Measurements from ENCODE around the gene CD63. TPM values are rescaled to one million over a fixed set of nuclear protein-coding genes. Genes with fewer than 3 reads are reported as not detected.

Gene CD63
- total RNA-seq, 2 donors from 2014 or later, result 83.3 to 83.9 TPM

- ATAC-seq (no peak), DNase-seq (no peak)
- H3K9me3 ChIP-seq (ENCODE audit: control insufficient read depth, low read length, poor library complexity, severe bottlenecking), result no peaks in the 10 kb centered on the region
- peaks cover 24% of the 10 kb centered on the region for H3K4me1 Mint-ChIP-seq
- H3K36me3 Mint-ChIP-seq (ENCODE audit: low read depth), result peaks cover 8% of the 10 kb centered on the region
- H3K27me3 Mint-ChIP-seq, result peaks cover 21% of the 10 kb centered on the region
- H3K27ac Mint-ChIP-seq, result no peak overlapping the region
- H3K4me3 Mint-ChIP-seq, result no peak overlapping the region
Observed at GRCh38 chr12:55703901-55704761, 24.7 kb downstream of the CD63 start.

DNA sequence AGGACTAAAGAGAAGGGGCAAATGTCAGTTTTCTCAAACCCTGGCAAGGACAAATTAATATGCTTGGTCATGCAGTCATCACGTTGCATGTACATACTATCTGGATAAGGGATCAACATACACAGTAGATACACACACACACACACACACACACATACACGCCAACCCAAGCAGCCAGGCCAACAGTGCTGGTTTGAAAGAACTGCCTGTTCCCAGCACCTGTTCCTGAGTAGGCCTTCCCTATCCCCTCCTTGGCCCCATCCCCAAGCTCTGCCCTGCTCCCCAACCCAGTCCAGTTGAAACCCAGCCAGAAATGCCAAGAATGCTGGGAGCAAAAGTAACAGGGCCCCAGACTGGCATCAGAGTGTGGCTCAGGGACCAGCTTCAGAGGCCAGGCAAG lies 25.5 kb downstream of the CD63 start:
- Mint-ChIP-seq H3K27me3 (peaks cover 13% of the 10 kb centered on the region), H3K27ac (no peak overlapping the region), H3K4me1 (peaks cover 16% of the 10 kb centered on the region), H3K4me3 (no peak overlapping the region), H3K36me3 (ENCODE audit: low read depth) (peaks cover 3% of the 10 kb centered on the region)
- no peaks in the 10 kb centered on the region for H3K9me3 ChIP-seq (ENCODE audit: control insufficient read depth, low read length, poor library complexity, severe bottlenecking)
- ATAC-seq (no peak), DNase-seq (no peak)

DNA sequence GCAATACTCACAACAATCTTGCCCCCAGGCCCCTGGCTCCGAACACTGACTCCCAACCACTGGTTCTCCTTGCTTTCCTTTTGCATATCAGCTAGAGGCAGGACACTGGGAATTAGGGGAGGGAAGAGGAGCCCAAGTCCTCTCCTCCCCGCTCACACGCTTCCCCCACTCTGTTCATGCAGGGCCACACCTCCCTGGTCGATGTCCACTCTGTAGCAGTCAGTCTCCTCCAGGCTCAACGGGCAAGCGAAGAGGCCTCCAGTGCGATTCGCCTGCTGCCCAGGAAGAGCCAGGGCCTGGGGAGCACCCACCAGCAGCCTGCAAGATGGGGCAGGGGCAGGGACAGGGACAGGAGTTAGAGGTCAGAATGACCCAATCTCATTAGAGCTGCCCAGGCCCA lies 25.9 kb downstream of the CD63 start:
- H3K4me3 Mint-ChIP-seq, result no peak overlapping the region
- no peaks in the 10 kb centered on the region for H3K36me3 Mint-ChIP-seq (ENCODE audit: low read depth)
- DNase-seq, result no peak
- peaks cover 11% of the 10 kb centered on the region for H3K27me3 Mint-ChIP-seq
- no peak overlapping the region for H3K27ac Mint-ChIP-seq
- ATAC-seq, result no peak
- peaks cover 12% of the 10 kb centered on the region for H3K4me1 Mint-ChIP-seq
- no peaks in the 10 kb centered on the region for H3K9me3 ChIP-seq (ENCODE audit: control insufficient read depth, low read length, poor library complexity, severe bottlenecking)

DNA sequence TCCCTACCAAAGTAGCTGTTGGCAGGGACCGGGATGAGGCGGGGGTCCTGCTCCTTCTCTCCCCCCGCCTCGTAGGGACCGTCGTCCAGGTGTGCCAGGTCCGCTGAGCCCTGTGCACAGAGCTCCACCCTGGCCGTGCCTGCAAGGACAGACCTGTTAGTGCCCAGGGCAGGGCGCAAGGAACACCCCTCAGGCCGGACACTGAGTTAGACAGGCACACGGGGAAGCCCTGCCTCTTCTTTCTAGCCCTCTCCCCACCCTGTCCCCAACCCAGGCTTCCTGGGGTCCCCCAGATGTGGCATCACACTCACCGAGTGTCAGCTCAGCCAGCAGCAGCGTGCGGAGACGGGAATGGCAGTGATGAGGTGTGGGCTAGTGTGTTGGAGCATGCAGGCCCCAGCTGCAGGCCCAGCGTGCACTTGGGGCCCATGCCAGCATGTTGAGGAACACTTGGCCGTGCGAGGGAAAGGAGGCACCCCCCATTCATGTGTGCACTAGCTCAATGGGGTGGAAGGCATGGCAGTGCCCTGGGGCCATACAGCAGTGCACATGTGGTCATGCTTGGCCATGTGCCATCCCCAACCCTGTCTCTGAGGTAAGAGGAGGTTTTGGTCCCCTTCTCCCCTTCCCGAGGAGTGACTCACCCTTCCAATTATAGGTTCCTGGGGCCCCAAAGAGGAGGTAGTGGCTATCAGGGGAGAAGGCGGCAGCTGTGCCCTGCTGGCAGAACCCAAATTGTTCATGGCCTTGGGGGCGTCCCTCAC lies 28.4 kb downstream of the CD63 start:
- Mint-ChIP-seq H3K36me3 (ENCODE audit: low read depth) (no peaks in the 10 kb centered on the region), H3K4me3 (no peak overlapping the region), H3K27me3 (peaks cover 14% of the 10 kb centered on the region), H3K4me1 (peaks cover 4% of the 10 kb centered on the region), H3K27ac (no peak overlapping the region)
- ATAC-seq (no peak), DNase-seq (no peak)
- no peaks in the 10 kb centered on the region for H3K9me3 ChIP-seq (ENCODE audit: control insufficient read depth, low read length, poor library complexity, severe bottlenecking)

- no peak for DNase-seq
- Mint-ChIP-seq H3K4me1 (peaks cover 4% of the 10 kb centered on the region), H3K27me3 (peaks cover 14% of the 10 kb centered on the region)
Observed at GRCh38 chr12:55699471-55700055, 29.2 kb downstream of the CD63 start.

GRCh38 chr12:55698965-55699364 lies 29.8 kb downstream of the CD63 start:
- H3K36me3 Mint-ChIP-seq (ENCODE audit: low read depth), result no peaks in the 10 kb centered on the region
- peaks cover 4% of the 10 kb centered on the region for H3K4me1 Mint-ChIP-seq
- no peak overlapping the region for H3K4me3 Mint-ChIP-seq
- no peaks in the 10 kb centered on the region for H3K9me3 ChIP-seq (ENCODE audit: control insufficient read depth, low read length, poor library complexity, severe bottlenecking)
- H3K27me3 Mint-ChIP-seq, result peaks cover 14% of the 10 kb centered on the region
- ATAC-seq, result no peak
- H3K27ac Mint-ChIP-seq, result no peak overlapping the region
- DNase-seq, result no peak

More at GRCh38 chr12:55699471-55700055, 29.2 kb downstream of the CD63 start:
- H3K9me3 ChIP-seq (ENCODE audit: control insufficient read depth, low read length, poor library complexity, severe bottlenecking), result no peaks in the 10 kb centered on the region
- no peak for ATAC-seq
- Mint-ChIP-seq H3K4me3 (no peak overlapping the region), H3K36me3 (ENCODE audit: low read depth) (no peaks in the 10 kb centered on the region), H3K27ac (no peak overlapping the region)

- Mint-ChIP-seq H3K27me3 (peaks cover 14% of the 10 kb centered on the region), H3K4me3 (no peak overlapping the region), H3K4me1 (peaks cover 4% of the 10 kb centered on the region), H3K36me3 (ENCODE audit: low read depth) (no peaks in the 10 kb centered on the region), H3K27ac (no peak overlapping the region)
- no peak for ATAC-seq
- DNase-seq, result no peak
- H3K9me3 ChIP-seq (ENCODE audit: control insufficient read depth, low read length, poor library complexity, severe bottlenecking), result no peaks in the 10 kb centered on the region
Observed at GRCh38 chr12:55698241-55698955, 30.4 kb downstream of the CD63 start.

DNA sequence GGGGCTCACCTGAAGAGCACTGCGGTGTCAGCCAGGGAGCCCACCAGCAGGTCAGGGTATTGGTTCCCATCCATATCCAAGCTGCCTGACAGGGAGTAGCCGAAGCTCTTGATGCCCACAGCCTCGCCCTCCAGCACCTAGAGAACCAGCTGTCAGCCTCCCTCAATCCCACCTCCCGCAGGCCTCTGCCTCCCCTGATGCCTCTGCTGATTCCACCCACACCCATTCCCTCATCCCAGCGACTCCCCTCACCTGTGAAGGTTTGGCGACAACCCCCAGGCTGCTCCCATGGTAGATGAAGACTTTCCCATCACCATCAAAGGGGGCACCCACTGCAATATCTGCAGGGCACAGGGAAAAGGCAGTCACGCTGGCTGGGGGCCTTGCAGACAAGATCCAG lies 31.1 kb downstream of the CD63 start:
- H3K9me3 ChIP-seq (ENCODE audit: control insufficient read depth, low read length, poor library complexity, severe bottlenecking), result no peaks in the 10 kb centered on the region
- Mint-ChIP-seq H3K4me1 (peaks cover 4% of the 10 kb centered on the region), H3K27ac (no peak overlapping the region), H3K27me3 (peaks cover 14% of the 10 kb centered on the region), H3K36me3 (ENCODE audit: low read depth) (no peaks in the 10 kb centered on the region), H3K4me3 (no peak overlapping the region)
- ATAC-seq, result no peak
- DNase-seq, result no peak

DNA sequence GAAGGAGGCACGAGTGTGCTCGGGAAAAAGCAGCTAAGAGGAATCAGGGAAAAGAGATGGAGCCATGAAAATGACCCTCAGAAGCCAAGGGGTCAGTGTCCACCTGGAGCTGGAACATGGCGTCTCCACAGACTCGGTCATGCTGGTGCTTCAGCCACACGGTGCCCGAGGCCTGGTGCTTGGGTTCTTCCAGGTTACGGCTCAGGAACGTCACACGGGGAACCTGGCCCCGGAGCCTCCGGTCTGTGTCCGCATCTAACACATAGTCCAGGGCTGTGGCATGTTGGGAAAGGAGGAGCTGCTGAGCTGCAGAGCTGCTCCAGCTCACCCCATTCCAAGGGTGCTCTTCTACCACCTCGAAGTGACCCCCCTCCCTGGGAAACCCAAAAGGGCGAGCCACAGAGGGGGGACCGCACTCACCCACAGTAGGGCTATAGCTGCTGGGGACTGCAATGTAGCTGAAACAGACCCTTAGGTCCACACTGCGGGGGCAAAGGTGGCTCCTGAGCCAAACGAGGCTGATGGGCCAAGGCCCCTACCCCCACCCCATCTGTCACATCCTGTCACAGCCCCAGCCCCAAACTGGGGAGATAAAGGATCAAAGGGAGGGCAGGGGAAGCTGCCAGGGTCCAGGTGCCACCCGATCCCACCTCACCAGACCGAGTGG lies 31.9 kb downstream of the CD63 start:
- no peak overlapping the region for H3K27ac Mint-ChIP-seq
- no peaks in the 10 kb centered on the region for H3K36me3 Mint-ChIP-seq (ENCODE audit: low read depth)
- no peak for ATAC-seq
- no peak for DNase-seq
- H3K4me1 Mint-ChIP-seq, result peaks cover 4% of the 10 kb centered on the region
- no peak overlapping the region for H3K4me3 Mint-ChIP-seq
- H3K9me3 ChIP-seq (ENCODE audit: control insufficient read depth, low read length, poor library complexity, severe bottlenecking), result no peaks in the 10 kb centered on the region
- peaks cover 14% of the 10 kb centered on the region for H3K27me3 Mint-ChIP-seq

- no peak for DNase-seq
- Mint-ChIP-seq H3K4me1 (peaks cover 2% of the 10 kb centered on the region), H3K36me3 (ENCODE audit: low read depth) (no peaks in the 10 kb centered on the region), H3K27me3 (peaks cover 14% of the 10 kb centered on the region), H3K27ac (no peak overlapping the region), H3K4me3 (no peak overlapping the region)
- no peaks in the 10 kb centered on the region for H3K9me3 ChIP-seq (ENCODE audit: control insufficient read depth, low read length, poor library complexity, severe bottlenecking)
- ATAC-seq, result no peak
Observed at GRCh38 chr12:55696141-55696540, 32.7 kb downstream of the CD63 start.

- H3K4me1 Mint-ChIP-seq, result peaks cover 2% of the 10 kb centered on the region
- no peaks in the 10 kb centered on the region for H3K9me3 ChIP-seq (ENCODE audit: control insufficient read depth, low read length, poor library complexity, severe bottlenecking)
- no peaks in the 10 kb centered on the region for H3K36me3 Mint-ChIP-seq (ENCODE audit: low read depth)
- peaks cover 14% of the 10 kb centered on the region for H3K27me3 Mint-ChIP-seq
- H3K27ac Mint-ChIP-seq, result no peak overlapping the region
- no peak for ATAC-seq
- H3K4me3 Mint-ChIP-seq, result no peak overlapping the region
- DNase-seq, result no peak
Observed at GRCh38 chr12:55695349-55695748, 33.5 kb downstream of the CD63 start.

DNA sequence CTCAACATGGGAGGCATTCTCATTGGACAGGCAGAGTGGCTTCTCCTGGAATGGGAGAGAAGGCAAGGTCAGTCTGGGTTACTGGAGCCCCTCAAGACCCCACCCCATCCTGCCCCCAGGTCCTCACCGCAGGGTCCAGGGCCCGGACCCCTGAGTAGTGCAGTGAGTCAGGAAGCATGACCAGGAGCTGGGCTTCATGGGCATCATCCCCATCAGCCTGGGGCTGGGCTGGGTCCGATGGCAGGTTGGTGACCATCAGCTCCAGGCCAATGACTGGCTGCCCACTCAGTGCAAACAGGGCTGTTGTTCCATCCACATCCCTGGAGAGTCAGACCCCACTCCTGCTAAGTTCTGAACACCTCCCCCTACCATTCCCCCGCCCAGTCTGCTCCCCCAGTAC lies 34.2 kb downstream of the CD63 start:
- no peaks in the 10 kb centered on the region for H3K9me3 ChIP-seq (ENCODE audit: control insufficient read depth, low read length, poor library complexity, severe bottlenecking)
- no peaks in the 10 kb centered on the region for H3K4me1 Mint-ChIP-seq
- no peak for ATAC-seq
- no peak overlapping the region for H3K4me3 Mint-ChIP-seq
- peaks cover 14% of the 10 kb centered on the region for H3K27me3 Mint-ChIP-seq
- H3K36me3 Mint-ChIP-seq (ENCODE audit: low read depth), result no peaks in the 10 kb centered on the region
- H3K27ac Mint-ChIP-seq, result no peak overlapping the region
- no peak for DNase-seq

All from T-helper 17 cell (primary cell).